HG03103 (cell line): Measurements from ENCODE around the gene ATE1.
"Not testable (repeated sequence)": the region's sequence is repeated elsewhere in the genome, so short reads cannot be mapped to it uniquely, and the experiment has no call there.

Experiments
- ATAC-seq: cut with Tn5 transposase; IDR thresholded peaks from one replicate; pipeline ENCODE4 v1.9.1; 2021; ENCODE audit warnings: low read depth; ENCODE audit not compliant: unreplicated experiment

ATE1 gene

GRCh38 chr10:121835376-121835775 lies 92.5 kb downstream of the ATE1 start:
- no peak for ATAC-seq

DNA sequence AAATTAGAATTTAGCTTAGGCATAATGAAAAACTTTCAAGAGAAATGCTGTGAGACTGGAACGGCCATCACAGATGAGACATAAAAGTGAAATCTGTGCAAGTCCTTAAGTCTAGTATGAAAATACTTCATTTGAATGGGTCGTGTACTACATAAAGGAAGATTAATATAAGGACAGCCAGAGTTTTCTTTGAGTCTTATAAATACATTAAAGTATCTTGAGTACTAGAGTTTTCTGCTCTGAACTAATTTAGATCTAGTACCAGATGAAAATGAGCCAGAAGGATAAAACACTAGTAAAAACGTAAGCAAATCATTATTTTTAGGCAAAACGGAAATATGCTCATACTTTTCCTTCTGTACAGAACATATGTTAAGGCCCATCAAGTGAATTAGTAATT lies 93.1 kb downstream of the ATE1 start:
- no peak for ATAC-seq

- no peak for ATAC-seq
Observed at GRCh38 chr10:121833387-121833786, 94.4 kb downstream of the ATE1 start.

DNA sequence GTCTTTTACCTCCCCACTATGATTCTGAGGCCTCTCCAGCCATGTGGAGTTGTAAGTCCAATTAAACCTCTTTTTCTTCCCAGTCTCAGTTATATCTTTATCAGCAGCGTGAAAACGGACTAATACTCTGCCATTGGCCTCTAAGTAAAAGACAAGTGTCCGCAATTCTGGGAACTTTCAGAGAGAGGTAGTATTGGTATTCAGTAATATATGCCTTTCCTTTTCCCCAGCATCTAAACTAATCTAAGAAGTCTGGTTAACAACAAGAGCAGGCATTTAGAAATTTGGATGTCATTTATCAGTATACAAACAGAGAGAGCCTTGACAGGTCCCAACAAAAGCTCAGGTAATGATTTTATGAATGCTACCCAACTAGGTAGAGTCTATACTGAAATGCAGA lies 95.2 kb downstream of the ATE1 start:
- ATAC-seq = no peak

GRCh38 chr10:121831777-121832176 lies 96.1 kb downstream of the ATE1 start:
- ATAC-seq = no peak

DNA sequence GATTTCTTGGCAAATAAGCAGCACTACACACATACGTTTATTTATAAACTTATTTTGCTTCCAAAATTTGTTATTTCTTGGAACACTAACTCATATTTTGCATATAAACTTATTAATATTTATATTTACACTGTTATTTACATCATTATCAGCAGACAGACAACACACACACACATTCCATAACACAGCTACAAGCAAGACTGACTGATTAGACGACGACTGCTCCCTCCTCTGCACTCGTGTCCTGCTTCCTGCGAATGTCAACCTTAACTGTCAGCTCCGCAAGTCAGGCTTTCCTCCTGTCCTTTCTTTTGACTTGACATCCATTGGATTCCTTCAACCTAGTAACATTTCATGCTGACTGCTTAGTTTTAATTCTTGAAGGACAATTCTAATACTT lies 96.6 kb downstream of the ATE1 start:
- ATAC-seq = no peak

DNA sequence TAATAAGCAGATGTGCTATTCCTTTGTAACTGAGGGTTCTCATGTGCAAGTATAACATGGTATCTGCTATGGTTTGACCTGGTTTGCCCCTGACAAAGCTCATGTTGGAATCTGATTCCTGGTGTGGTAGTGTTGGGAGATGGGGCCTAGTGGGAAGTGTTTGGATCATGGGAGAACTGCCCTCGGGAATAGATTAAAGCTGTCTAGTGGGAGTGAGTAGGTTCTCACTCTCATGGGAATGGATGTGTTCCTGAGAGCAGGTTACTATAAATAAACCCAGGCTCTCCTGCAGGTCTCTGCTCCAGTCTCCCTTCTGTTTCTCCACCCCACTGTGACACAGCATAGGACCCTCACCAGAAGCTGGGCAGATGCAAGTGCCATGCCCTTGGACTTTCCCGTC lies 97.7 kb downstream of the ATE1 start:
- no peak for ATAC-seq

DNA sequence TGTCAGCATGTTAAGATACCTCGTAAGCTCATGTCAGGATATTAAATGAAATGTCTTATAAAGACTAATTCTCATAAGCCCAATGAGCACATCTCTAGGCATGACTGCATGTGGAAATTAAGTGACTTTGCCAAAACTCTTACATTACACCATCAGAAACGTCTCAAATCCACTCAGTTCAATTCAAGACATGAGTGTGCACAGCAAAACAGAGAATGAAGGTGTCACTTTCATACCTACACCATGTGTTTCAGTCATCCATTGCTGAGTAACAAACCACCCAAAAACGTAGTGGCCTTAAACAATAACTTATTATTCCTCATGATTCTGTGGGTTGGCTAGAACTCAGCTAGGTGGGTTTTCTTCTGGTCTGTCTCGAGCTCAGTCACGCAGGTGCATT lies 99.8 kb downstream of the ATE1 start:
- no peak for ATAC-seq

DNA sequence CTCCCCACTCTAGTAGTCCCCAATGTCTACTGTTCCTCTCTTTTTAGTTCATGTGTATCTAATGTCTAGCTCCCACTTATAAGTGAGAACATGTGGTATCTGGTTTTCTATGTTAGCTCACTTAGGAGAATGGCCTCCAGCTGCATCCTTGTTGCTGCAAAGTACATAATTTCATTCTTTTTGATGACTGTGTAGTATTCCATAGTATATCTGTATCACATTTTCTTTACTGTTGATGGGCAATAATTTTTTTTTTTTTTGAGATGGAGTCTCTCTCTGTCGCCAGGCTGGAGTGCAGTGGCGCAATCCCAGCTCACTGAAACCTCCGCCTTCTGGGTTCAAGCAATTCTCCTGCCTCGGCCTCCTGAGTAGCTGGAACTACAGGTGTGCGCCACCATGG lies 101.1 kb downstream of the ATE1 start:
- ATAC-seq = not testable (repeated sequence)

- no peak for ATAC-seq
Observed at GRCh38 chr10:121823993-121824463, 103.8 kb downstream of the ATE1 start.

- ATAC-seq = no peak
Observed at GRCh38 chr10:121822724-121823123, 105.1 kb downstream of the ATE1 start.

GRCh38 chr10:121822180-121822579 lies 105.7 kb downstream of the ATE1 start:
- ATAC-seq = no peak

GRCh38 chr10:121819049-121819448 lies 108.8 kb downstream of the ATE1 start:
- no peak for ATAC-seq

GRCh38 chr10:121818599-121818998 lies 109.2 kb downstream of the ATE1 start:
- ATAC-seq = no peak

- ATAC-seq = no peak
Observed at GRCh38 chr10:121816197-121816596, 111.6 kb downstream of the ATE1 start.

DNA sequence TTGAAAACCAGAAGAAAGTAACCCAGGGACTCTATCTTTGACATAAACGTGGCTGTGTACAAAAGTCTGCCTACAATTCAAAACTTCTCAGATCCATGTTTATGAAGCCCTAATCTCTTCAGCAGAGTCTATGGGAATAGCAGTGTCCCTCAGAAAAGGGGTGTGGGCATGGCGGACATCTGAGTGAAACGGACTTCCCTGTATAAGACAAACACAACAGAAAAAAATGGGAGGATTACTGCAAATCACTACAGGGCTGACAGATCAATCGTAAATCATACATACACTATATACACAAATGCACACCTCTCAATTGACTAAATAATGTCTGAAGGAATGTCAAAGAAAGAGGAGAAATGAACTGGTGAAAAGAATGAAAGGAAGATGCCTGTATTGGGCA lies 114.0 kb downstream of the ATE1 start:
- ATAC-seq = no peak

- no peak for ATAC-seq
Observed at GRCh38 chr10:121813211-121813815, 114.5 kb downstream of the ATE1 start.

DNA sequence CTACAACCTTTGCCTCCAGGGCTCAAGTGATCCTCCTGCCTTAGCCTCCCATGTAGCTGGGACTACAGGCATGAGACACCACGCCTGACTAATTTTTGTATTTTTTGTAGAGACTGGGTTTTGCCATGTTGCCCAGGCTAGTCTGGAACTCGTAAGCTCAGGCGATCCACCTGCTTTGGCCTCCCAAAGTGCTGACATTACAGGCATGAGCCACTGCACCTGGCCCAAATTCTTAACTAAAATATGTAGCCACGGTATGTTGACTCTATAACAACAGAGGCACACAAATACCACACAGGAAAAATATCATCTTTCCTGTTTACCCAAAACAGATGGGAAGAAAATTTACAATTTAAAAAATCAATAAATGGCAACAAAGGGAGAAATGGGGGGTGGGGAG lies 115.8 kb downstream of the ATE1 start:
- no peak for ATAC-seq

DNA sequence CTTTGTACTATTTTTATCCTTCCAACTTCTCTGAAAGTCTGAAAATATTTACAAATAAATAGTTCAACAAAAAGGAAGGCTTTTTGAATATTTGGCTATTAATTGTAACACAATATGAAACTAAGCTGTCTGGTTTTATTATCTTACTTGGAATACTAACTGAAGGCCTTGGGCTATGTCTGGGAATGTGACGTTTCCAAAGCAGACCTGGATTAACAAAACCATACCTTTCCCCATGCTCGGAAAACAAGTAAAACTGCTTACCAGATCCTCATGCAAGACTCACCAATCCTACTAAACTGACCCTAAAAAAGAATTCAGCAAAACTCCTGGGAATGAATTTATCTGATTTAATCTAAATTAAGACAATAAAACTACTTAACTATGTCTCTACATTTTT lies 116.4 kb downstream of the ATE1 start:
- ATAC-seq = no peak

DNA sequence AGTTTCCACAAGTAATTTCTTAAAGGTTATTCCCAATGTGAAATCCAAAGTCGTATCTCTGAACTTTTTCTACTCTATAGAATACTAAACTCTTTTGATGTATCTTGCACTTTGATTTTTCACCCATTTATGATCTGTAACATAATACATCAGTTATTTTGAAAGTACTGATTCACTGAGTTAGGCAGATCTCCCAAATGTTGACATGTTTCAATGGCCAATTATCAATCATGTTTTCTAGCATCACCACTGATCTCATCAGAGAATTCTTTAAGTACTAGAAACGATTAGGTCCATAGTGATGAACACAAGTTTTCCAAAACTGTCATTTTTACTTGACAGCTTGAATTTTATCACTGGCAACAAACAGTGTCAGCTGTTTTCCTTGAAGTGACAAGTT lies 119.0 kb downstream of the ATE1 start:
- ATAC-seq = no peak

DNA sequence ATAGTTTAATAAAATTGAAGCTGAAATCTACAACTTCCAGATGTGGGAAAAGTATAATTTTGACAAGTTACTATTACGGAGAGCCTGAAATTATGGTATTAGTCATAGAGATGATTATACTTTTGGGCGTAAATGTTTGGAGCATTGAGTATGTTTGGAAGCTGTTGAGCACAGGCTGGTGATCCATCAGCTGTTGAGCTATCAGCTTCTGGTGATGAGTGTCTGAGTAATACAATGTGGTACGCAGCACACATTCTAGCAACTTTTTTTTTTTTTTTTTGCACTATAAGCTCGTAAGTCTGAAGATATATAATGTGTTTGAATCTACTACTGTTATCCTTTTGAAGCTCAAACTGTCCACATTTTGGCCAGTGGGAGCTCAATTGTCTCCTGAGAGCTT lies 123.4 kb downstream of the ATE1 start:
- no peak for ATAC-seq

- ATAC-seq = no peak
Observed at GRCh38 chr10:121803611-121804010, 124.2 kb downstream of the ATE1 start.

- ATAC-seq = no peak
Observed at GRCh38 chr10:121800831-121801230, 127.0 kb downstream of the ATE1 start.
